H9 (cell line): Measurements from ENCODE around the gene PARP9. TPM values are rescaled to one million over a fixed set of nuclear protein-coding genes. Genes with fewer than 3 reads are reported as not detected.

Experiments
- DNase-seq: peaks from one replicate; pipeline ENCODE4 v3.0.0-alpha.2; 2017
- H2AFZ ChIP-seq: one replicate; pipeline ENCODE4 v1.6.1; 2013; ENCODE audit warnings: mild to moderate bottlenecking, low read length, control low read depth, moderate library complexity
- H2AK5ac ChIP-seq: 2 replicates; pipeline ENCODE4 v1.6.1; 2013; ENCODE audit warnings: low read length, control low read depth, mixed read lengths; ENCODE audit not compliant: insufficient read length
- H2BK120ac ChIP-seq: one replicate; pipeline ENCODE4 v1.6.1; 2013; ENCODE audit warnings: low read depth, mild to moderate bottlenecking, low read length, control low read depth, inconsistent platforms; ENCODE audit not compliant: poor library complexity, severe bottlenecking
- H2BK12ac ChIP-seq: 2 replicates; pipeline ENCODE4 v1.6.1; 2013; ENCODE audit warnings: low read length, control low read depth, mixed read lengths, low read depth; ENCODE audit not compliant: insufficient read length
- H2BK15ac ChIP-seq: 2 replicates; pipeline ENCODE4 v1.6.1; 2013; ENCODE audit warnings: low read depth, low read length, control low read depth
- H2BK20ac ChIP-seq: one replicate; pipeline ENCODE4 v1.6.1; 2013; ENCODE audit warnings: low read depth, mild to moderate bottlenecking, low read length, control low read depth, inconsistent platforms; ENCODE audit not compliant: poor library complexity, severe bottlenecking
- H2BK5ac ChIP-seq: 2 replicates; pipeline ENCODE4 v1.6.1; 2013; ENCODE audit warnings: low read length, control low read depth, mixed read lengths; ENCODE audit not compliant: insufficient read length
- H3K14ac ChIP-seq: 2 replicates; pipeline ENCODE4 v1.6.1; 2013; ENCODE audit warnings: low read length, control low read depth; ENCODE audit not compliant: insufficient read depth
- H3K18ac ChIP-seq: 2 replicates; pipeline ENCODE4 v1.6.1; 2013; ENCODE audit warnings: low read depth, mild to moderate bottlenecking, mixed read lengths, low read length, control low read depth; ENCODE audit not compliant: insufficient read length
- H3K23ac ChIP-seq: 2 replicates; pipeline ENCODE4 v1.6.1; 2013; ENCODE audit warnings: low read length, control low read depth, mixed read lengths, low read depth; ENCODE audit not compliant: insufficient read length
- H3K23me2 ChIP-seq: 2 replicates; pipeline ENCODE4 v1.6.1; 2013; ENCODE audit warnings: low read depth, mild to moderate bottlenecking, mixed read lengths, low read length, control low read depth; ENCODE audit not compliant: insufficient read length, poor library complexity, severe bottlenecking
- H3K27ac ChIP-seq: 2 replicates; pipeline ENCODE4 v1.5.1; 2013; ENCODE audit warnings: low read length, control low read depth, mixed read lengths, low read depth; ENCODE audit not compliant: insufficient read length
- H3K27me3 ChIP-seq: 2 replicates; pipeline ENCODE4 v1.6.1; 2013; ENCODE audit warnings: low read length, control low read depth, inconsistent platforms; ENCODE audit not compliant: insufficient read depth
- H3K4ac ChIP-seq: 2 replicates; pipeline ENCODE4 v1.6.1; 2013; ENCODE audit warnings: low read depth, mild to moderate bottlenecking, control low read depth, inconsistent platforms, low read length, moderate library complexity
- H3K4me1 ChIP-seq: 2 replicates; pipeline ENCODE4 v1.6.1; 2013; ENCODE audit warnings: low read length, control low read depth, inconsistent platforms; ENCODE audit not compliant: insufficient read depth
- H3K4me2 ChIP-seq: 2 replicates; pipeline ENCODE4 v1.6.1; 2013; ENCODE audit warnings: low read length, control low read depth, mixed read lengths; ENCODE audit not compliant: insufficient read length, insufficient read depth
- H3K56ac ChIP-seq: 2 replicates; pipeline ENCODE4 v1.6.1; 2013; ENCODE audit warnings: low read depth, mild to moderate bottlenecking, mixed read lengths, low read length, control low read depth; ENCODE audit not compliant: insufficient read length
- H3K79me1 ChIP-seq: 2 replicates; pipeline ENCODE4 v1.6.1; 2013; ENCODE audit warnings: low read depth, mild to moderate bottlenecking, moderate library complexity, low read length, control low read depth, inconsistent platforms; ENCODE audit not compliant: insufficient read depth, poor library complexity, severe bottlenecking
- H3K79me2 ChIP-seq: 2 replicates; pipeline ENCODE4 v1.6.1; 2013; ENCODE audit warnings: low read length, control low read depth, inconsistent platforms; ENCODE audit not compliant: insufficient read depth
- H3K9ac ChIP-seq: 2 replicates; pipeline ENCODE4 v1.6.1; 2013; ENCODE audit warnings: low read length, control low read depth, mixed read lengths; ENCODE audit not compliant: insufficient read length; ENCODE audit errors: extremely low read depth
- H3K9me3 ChIP-seq: one replicate; pipeline ENCODE4 v1.6.1; 2013; ENCODE audit warnings: low read depth, low read length, inconsistent platforms; ENCODE audit not compliant: control insufficient read depth
- H3T11ph ChIP-seq: one replicate; pipeline ENCODE4 v1.6.1; 2013; ENCODE audit warnings: mild to moderate bottlenecking, low read length, control low read depth, inconsistent platforms
- H4K20me1 ChIP-seq: one replicate; pipeline ENCODE4 v1.6.1; 2013; ENCODE audit not compliant: control insufficient read depth, insufficient read length, insufficient read depth
- H4K5ac ChIP-seq: 2 replicates; pipeline ENCODE4 v1.6.1; 2013; ENCODE audit warnings: low read depth, mild to moderate bottlenecking, mixed read lengths, low read length, control low read depth; ENCODE audit not compliant: insufficient read length
- H4K8ac ChIP-seq: replicated peaks from 2 replicates; pipeline ENCODE4 v1.6.1; 2013; ENCODE audit warnings: low read length, control low read depth, mixed read lengths, low read depth; ENCODE audit not compliant: insufficient read length
- H4K91ac ChIP-seq: 2 replicates; pipeline ENCODE4 v1.6.1; 2013; ENCODE audit warnings: low read depth, mild to moderate bottlenecking, moderate library complexity, mixed read lengths, low read length, control low read depth; ENCODE audit not compliant: insufficient read length
- H3K27ac Mint-ChIP-seq, 3 experiments: 2 replicates in 2 of 3; 3 replicates in 1 of 3; pipeline ENCODE4 v1.8.0; 2020 to 2021; ENCODE audit warnings: mixed read lengths in 3 of 3, mild to moderate bottlenecking in 1 of 3, moderate library complexity in 1 of 3
- H3K27me3 Mint-ChIP-seq: 2 replicates; pipeline ENCODE4 v1.8.0; 2021; ENCODE audit warnings: low read depth, mild to moderate bottlenecking, moderate library complexity, mixed read lengths
- H3K36me3 Mint-ChIP-seq, 3 experiments: 2 replicates in 2 of 3; 3 replicates in 1 of 3; pipeline ENCODE4 v1.8.0; 2020 to 2021; ENCODE audit warnings: low read depth in 3 of 3, mixed read lengths in 3 of 3; ENCODE audit not compliant: insufficient read depth in 1 of 3
- H3K4me1 Mint-ChIP-seq, 2 experiments: 2 replicates each; pipeline ENCODE4 v1.8.0; 2020; ENCODE audit warnings: mixed read lengths in 2 of 2
- H3K4me3 Mint-ChIP-seq, 2 experiments: 2 replicates in 1 of 2; 3 replicates in 1 of 2; pipeline ENCODE4 v1.8.0; 2020 to 2021; ENCODE audit warnings: mild to moderate bottlenecking in 2 of 2, mixed read lengths in 2 of 2, moderate library complexity in 1 of 2
- H3K9me3 Mint-ChIP-seq, 2 experiments: 2 replicates in 1 of 2; 3 replicates in 1 of 2; pipeline ENCODE4 v1.8.0; 2020; ENCODE audit warnings: mild to moderate bottlenecking in 2 of 2, mixed read lengths in 2 of 2, moderate library complexity in 1 of 2
- CTCF ChIP-seq: fragments of 200-600 bp; sonication (generic); conservative IDR thresholded peaks from 3 replicates; pipeline ENCODE4 v1.8.0; 2021; ENCODE audit warnings: antibody characterized with exemption, mild to moderate bottlenecking
- WGBS: extraction: QIAGEN DNeasy Blood & Tissue Kit; methylation state at CpG from one replicate; pipeline ENCODE4 v1.1.7; 2013; ENCODE audit warnings: missing lambda C conversion rate, low lambda C conversion rate, mixed read lengths; ENCODE audit not compliant: insufficient read length; ENCODE audit errors: extremely low coverage; 5-methylcytosine and 5-hydroxymethylcytosine counted together
- total RNA-seq: library from RNA; stranded (reverse); gene quantifications from 2 replicates; pipeline ENCODE4 v1.2.1, GENCODE V29; 2021

The PARP9 gene
- total RNA-seq, 1 experiment from 2014 or later: 3.4 TPM

GRCh38 chr3:122581622-122582021, 17.5 kb upstream of the PARP9 start:
- Mint-ChIP-seq H3K9me3 (peaks cover 25 to 29% of the 10 kb centered on the region in 2 experiments), H3K27me3 (peaks cover 14% of the 10 kb centered on the region), H3K4me1 (peaks cover 2 to 5% of the 10 kb centered on the region in 2 experiments; a peak in 3 of 4 replicates), H3K4me3 (no peak overlapping the region), H3K36me3 (peaks cover 11 to 26% (median 19%) of the 10 kb centered on the region in 3 experiments), H3K27ac (no peak overlapping the region)
- no peak for TF ChIP-seq CTCF
- no peak for DNase-seq
- H3K18ac ChIP-seq: no peak overlapping the region
- no peaks in the 10 kb centered on the region for H3K9me3 ChIP-seq
- H3K27me3 ChIP-seq: no peaks in the 10 kb centered on the region
- H3K79me2 ChIP-seq: no peaks in the 10 kb centered on the region
- no peak overlapping the region for H2BK20ac ChIP-seq
- H4K5ac ChIP-seq: no peak overlapping the region
- no peaks in the 10 kb centered on the region for H4K20me1 ChIP-seq
- no peak overlapping the region for H2AFZ ChIP-seq
- H4K91ac ChIP-seq: no peak overlapping the region
- no peak overlapping the region for H3K14ac ChIP-seq
- H3K27ac ChIP-seq: no peak overlapping the region
- H2AK5ac ChIP-seq: no peak overlapping the region
- no peak overlapping the region for H2BK15ac ChIP-seq
- no CpG with 5 or more reads among the region's 2 CpGs for WGBS
- H3K56ac ChIP-seq: no peak overlapping the region
- no peaks in the 10 kb centered on the region for H3K4me1 ChIP-seq
- H3K23ac ChIP-seq: no peak overlapping the region
- no peak overlapping the region for H3K4ac ChIP-seq
- no peak overlapping the region for H4K8ac ChIP-seq
- H2BK12ac ChIP-seq: no peak overlapping the region
- no peak overlapping the region for H3T11ph ChIP-seq
- H2BK5ac ChIP-seq: no peak overlapping the region
- H3K4me2 ChIP-seq: no peak overlapping the region
- no peak overlapping the region for H3K9ac ChIP-seq
- H3K23me2 ChIP-seq: peaks cover 4% of the 10 kb centered on the region
- H2BK120ac ChIP-seq: no peak overlapping the region
- H3K79me1 ChIP-seq: no peaks in the 10 kb centered on the region
